ENCODE data around the gene GRIK5.

The GRIK5 gene

GRCh38 chr19:41951686-41952172, 118.3 kb downstream of the GRIK5 start:
- peak; percentile 71 for DNase-seq (ENCODE audit: low read depth)

Data from ELR (cell line).